Stimulated activated CD4-positive, alpha-beta T cell treated with anti-CD3 and anti-CD28 coated beads, Interleukin-12 subunit alpha, Interleukin-12 subunit beta, amount 100 ng/mL, for 24 hours (primary cell): ENCODE measurements around the gene SPG7.
"Not testable (repeated sequence)": the region's sequence is repeated elsewhere in the genome, so short reads cannot be mapped to it uniquely, and the experiment has no call there.

ENCODE experiments used
- DNase-seq, 2 experiments: peaks; one replicate each; pipeline ENCODE4 v3.0.0-alpha.2; 2020; ENCODE audit warnings: low read depth in 2 of 2

Gene SPG7

DNA sequence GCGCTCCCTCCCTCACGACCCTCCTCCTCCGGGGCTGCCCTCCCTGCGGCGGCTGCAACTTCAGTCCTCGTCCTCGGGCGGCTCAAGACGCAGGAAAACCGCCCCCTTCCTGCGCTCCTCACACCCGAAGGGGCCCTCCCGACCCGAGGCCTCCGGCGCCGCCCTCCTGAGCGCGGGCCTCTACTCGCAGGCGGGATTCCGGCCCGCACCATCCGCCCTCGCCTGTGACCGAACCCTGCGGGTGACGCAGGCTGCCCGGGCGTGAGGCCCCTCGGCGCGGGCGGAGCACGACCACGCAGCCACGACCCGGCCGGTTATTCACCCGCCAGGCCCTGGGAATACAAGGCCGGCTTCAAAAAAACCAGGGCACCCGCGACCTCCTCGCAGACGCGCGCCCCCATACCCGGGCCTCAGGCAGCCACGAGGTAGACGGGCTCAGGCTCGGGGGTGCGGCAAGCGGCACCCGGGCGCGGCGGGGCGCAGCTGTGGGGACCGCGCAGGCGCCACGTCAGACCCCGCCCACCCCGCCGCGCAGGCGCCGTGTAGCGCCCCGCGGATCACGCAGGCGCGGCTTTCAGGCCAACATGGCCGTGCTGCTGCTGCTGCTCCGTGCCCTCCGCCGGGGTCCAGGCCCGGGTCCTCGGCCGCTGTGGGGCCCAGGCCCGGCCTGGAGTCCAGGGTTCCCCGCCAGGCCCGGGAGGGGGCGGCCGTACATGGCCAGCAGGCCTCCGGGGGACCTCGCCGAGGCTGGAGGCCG lies at the start of gene SPG7:
Gene SPG7, plus strand, starts transcription at position 570 of the 757 bp plus-strand sequence. Its CDS starts 15 bp downstream, at position 585.
- peak; percentile 80 to 81 for DNase-seq

DNA sequence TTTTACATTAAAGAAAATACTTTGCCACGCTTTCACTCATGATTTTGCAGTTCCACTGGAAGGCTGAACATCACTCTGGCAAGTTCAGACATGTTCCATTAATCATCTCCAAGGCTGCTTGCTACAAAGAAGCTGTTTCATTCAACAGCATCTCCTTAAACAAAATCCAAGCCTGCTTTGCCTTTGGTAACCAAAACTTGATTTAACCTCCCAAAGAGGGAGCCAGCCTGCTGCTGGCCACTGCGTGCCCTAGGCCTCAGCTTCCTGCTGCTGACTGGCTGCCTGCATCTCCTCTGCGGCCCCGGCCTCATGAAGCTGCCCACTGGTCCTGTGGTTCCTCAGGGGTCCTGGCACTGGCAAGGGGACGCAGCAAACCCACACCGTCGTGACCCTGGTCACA lies 49.7 kb upstream of the SPG7 start:
- DNase-seq = no peak

DNA sequence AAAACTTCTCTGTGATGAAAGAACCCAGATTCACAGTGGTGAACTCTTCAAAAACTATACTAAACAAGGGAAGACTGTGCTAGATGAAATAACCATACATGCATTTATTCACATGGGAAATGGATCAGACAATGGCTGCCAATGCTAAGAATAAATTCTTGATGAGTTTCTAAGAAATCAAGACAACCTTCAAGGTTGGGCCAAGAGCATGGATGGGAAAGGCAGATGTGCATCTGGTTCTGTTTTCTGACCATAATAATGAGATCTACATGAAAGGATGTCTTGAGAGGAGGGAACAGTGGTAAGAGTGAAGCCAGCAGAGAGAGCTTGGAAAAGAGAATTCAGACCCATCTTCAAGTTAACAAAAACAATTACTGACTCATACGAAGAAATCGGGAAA lies 49.2 kb upstream of the SPG7 start:
- no peak for DNase-seq

DNA sequence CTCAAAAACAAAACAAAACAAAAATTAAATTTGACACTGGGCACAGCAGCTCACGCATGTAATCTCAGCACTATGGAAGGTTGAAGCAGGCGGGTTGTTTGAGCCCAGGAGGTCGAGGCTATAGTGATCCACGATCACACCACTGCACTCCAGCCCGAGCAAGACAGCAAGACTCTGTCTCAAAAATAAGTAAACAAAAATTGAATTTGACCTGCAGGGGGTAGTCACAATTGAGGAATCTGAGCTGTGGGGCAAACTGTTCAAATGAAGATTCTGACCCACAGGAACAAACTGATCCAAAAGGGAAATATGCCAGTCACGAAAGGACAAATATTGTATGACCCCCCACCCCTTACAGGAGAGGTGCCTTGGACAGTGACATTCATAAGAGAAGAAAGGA lies 47.6 kb upstream of the SPG7 start:
- no peak for DNase-seq

DNA sequence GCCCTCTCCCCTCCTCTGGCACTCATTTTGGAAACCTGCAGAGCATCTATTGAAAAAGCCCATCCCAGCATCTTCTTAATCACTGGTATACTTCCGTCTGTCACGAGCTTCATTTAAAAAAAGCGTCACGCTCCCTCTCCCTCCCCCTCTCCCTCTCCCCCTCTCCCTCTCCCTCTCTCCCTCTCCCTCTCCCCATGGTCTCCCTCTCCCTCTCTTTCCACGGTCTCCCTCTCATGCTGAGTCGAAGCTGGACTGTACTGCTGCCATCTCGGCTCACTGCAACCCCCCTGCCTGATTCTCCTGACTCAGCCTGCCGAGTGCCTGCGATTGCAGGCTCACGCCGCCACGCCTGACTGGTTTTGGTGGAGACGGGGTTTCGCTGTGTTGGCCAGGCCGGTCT lies 46.3 kb upstream of the SPG7 start:
- not testable (repeated sequence) for DNase-seq

DNA sequence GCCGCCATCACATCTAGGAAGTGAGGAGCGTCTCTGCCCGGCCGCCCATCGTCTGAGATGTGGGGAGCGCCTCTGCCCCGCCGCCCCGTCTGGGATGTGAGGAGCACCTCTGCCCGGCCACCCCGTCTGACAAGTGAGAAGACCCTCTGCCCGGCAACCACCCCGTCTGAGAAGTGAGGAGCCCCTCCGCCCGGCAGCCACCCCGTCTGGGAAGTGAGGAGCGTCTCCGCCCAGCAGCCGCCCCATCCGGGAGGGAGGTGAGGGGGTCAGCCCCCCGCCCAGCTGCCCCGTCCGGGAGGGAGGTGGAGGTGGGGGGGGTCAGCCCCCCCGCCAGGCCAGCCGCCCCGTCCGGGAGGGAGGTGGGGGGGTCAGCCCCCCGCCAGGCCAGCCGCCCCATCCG lies 45.6 kb upstream of the SPG7 start:
- not testable (repeated sequence) for DNase-seq

DNA sequence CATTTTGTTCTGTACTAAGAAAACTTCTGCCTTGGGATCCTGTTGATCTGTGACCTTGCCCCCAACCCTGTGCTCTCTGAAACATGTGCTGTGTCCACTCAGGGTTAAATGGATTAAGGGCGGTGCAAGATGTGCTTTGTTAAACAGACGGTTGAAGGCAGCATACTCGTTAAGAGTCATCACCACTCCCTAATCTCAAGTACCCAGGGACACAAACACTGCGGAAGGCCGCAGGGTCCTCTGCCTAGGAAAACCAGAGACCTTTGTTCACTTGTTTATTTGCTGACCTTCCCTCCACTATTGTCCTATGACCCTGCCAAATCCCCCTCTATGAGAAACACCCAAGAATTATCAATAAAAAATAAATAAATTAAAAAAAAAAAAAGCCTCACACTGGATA lies 44.9 kb upstream of the SPG7 start:
- not testable (repeated sequence) for DNase-seq

DNA sequence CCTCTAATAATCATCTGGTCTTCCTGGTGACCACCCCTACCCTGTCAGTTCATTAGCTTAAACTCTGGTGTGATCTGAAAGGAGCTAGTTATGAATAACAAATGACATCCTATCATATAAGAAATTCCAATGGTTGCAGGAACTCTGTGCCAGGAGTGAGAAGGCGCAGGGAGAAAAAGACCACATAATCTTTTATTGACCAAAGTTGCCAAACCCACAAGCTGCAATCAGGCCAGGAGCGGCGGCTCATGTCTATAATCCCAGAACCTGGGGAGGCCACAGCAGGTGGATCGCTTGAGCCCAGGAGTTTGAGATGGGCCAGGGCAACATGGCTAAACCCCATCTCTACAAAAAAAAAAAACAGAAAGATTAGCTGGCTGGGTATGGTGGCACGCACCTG lies 41.3 kb upstream of the SPG7 start:
- no peak for DNase-seq

DNA sequence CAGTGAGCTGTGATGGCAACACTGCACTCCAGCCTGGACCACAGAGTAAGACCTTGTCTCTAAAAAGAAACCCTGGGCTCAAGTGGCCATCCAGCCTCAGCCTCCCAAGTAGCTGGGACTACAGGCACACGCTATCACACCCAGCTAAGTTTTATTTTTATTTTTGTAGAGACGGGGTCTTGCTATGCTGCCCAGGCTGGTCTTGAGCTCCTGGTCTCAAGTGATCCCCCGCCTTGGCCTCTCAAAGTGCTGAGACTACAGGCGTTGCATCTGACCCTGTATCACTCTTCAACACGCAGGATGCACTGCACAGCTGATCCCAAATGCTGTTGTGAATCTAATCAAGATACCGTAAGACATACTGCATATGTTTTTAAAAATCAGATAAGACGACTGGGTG lies 40.8 kb upstream of the SPG7 start:
- DNase-seq = no peak

DNA sequence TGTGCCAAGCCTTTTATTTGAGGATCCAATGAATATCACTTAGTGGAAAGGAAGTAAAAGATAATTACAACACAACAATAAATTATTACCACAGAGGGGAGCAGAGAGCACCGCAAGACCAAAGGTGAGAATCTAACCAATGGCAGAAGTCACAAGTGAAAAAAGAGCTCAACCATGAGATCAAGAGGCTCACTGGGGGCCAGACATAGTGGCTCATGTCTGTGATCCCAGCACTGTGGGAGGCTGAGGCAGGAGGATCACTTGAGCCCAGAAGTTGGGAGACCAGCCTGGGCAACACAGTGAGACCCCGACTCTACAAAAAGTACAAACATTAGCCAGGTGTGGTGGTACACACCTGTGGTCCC lies 35.5 kb upstream of the SPG7 start:
- no peak for DNase-seq

DNA sequence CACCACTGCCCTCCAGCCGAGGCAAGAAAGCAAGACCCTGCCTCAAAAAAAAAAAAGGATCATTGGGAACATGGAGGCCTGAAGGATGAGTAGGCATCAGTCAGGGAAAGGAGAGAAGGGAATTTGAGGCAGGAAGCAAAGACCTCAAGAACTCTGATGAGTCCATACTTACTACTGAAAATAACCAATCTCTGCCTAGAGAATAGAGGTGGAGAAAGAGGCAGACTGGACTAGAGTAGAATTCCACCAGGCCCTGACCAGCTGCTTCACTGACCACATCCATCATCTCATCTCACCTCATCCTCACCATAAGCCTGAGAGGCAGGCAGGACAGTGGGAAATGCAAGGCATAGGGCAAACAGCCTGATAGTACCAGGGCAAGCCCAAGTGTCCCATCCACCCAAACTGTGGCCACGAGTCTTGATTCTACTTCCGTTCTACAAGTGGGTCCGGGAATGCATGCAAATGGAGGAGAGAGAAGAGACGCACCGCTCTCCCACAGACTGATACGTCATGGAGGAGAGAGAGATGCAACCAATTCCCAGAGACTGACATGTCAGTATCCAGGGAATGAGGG lies 35.0 kb upstream of the SPG7 start:
- no peak for DNase-seq

DNA sequence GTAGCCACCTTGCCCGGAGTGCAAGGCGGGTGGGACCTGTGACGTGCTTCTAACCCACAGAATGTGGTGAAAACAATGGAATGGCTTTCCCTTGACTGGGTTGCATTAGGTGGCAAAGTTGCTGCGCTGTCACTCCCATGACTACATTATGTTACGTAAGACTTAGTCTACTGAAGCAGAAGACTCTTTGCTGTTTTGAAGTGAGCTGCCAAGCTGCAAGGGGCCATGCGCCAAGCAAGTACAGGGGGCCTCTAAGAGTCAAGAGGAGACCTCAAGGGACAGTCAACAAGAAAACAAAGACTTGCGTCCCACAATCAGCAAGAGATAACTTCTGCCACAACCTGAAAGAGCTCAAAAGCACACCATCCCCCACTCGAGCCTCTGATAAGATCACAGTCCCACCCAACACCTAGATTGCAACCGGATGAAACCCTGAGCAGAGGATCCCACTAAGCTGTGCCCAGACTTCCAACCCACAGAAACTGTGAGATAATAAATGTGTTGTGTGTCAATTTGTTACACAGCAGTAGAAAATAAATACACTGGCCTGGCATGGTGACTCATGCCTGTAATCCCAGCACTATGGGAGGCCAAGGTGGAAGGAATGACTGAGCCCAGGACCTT lies 34.3 kb upstream of the SPG7 start:
- no peak for DNase-seq

DNA sequence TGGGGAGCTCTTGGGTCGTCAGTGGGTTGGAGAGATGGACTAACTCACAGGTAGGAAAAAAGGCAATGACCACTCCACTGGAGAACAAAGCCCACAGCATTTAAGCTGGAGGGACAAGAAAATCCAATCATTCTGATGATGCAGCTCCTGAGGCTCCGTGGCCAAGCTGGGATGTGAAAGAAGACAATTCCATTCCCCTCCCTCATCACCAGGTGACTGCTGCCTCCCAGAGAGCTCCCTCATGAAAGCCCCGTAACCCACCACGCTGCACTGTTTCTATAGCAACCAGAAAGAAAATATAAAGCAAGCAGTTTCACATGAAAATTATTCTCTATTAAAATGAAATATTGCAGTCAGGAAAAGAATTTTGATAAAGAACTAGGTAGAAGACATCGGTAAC lies 33.1 kb upstream of the SPG7 start:
- no peak for DNase-seq

DNA sequence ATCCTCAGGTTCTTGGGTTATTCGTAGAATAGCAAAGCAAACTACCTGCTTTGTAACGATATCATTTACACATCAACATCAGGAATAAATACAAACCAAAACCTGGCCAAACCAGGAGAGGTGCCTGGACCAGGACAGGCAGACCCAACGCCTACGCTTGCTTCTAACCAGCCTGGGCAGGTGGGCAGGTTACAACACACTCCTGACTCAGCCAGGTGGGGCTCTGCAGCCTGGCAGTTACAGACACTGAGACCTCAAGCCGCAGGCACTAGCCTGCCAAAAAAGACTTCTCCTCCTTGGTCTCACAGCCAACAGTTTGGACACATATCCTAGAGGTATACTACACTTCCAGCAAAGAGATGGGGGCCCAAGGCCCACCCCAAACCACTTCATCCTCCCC lies 31.8 kb upstream of the SPG7 start:
- DNase-seq = no peak

DNA sequence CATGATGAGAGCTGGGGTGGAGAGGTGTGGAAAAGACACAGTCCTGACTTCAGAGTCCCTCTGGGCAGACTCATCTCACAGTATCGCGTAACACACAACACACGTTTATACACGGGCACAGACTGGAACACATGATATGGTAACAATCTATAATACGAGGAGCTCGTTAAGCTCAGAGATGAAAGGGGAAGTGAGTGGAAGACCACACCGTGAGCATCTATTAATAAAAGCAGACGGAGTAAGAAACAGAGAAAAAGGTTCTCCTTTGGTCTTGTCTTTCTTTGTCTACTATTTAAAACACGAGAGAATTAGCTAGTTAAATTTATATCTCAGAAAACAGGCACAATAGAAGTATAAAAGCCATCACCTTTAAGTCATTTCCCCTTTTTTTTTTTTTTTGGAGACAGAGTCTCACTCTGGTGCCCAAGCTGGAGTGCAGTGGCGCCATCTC lies 31.4 kb upstream of the SPG7 start:
- no peak for DNase-seq

DNA sequence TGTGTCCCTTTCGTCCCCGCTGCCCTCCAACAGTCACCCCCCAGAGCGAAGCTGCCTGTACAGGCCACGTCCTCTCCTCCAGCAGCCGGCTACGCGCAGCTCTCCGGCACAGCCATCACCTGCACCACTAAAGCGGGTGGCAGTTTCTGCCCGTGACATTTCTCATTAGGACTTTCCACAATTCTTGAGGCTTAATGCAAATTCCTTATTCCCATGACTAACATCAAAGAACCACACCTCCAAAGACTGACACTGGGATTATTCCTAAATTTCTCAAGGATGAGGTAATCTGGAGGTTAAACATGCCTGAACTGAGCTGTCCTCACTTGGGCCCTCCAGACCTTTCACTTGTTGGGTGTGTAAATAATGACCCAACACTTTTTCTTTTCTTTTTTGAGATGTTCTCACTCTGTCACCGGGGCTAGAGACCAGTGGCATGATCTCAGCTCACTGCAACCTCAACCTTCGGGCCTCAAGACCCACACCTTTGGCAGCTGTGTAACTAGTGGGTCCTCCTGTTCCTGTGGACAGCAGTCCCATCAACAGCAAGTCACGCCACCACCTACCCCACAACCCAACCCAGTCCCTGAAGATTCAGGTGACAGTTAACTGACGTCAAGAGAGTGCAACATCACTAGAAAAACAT lies 29.5 kb upstream of the SPG7 start:
- no peak for DNase-seq

DNA sequence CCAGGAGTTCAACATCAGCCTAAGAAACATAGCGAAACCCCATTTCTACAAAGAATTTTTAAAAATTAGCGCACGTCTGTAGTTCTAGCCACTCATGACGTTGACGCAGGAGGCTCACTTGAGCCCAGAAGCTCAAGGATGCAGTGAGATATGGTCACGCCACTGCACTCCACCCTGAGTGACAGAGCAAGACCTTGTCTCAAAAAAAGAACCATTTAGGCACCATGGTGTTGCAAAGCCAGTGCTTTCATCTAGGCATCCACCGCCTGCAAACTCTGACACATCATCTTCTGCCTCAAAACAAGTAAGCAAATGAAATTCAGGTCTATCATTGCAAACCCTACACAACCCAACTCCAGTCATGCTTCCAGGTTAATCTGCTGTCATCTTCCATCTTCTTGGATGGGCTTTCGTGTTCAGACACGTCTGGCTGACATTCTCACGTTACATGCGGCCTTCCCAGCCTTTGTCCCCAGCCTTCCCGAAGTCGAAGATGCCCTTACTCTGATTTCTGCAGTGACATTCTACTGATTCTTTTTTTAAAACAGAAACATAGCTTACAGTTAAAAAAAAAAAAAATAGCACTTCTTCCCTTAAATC lies 26.7 kb upstream of the SPG7 start:
- no peak for DNase-seq

DNA sequence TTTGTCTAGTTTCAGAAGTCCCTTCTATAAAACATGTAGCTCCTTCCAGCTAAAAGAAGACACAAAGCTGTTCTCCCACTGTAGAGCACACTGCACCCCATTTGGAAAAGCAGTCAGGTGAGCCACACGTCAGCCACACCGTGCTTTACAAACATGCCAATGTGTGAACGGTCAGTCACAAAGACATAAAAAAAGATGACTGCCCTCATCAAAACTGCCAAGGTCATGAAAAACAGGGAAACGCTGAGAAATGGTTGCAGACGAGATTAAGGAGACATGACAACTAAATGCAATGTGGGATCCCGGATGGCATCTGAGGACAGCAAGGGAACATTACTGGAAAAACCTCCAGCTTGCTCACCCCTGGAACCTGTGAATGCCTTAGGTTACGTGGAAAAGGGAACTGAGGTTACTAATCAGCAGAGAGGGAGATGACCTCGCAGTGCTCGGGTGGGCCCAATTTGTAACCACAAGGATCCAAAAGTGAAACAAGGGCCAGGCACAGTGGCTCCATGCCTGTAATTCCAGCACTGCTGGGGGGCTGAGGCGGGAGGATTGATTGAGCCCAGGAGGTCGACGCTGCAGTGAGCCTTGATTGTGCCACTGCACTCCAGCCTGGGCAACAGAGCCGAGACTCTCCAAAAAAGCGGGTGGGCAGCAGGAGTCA lies 25.9 kb upstream of the SPG7 start:
- no peak for DNase-seq

DNA sequence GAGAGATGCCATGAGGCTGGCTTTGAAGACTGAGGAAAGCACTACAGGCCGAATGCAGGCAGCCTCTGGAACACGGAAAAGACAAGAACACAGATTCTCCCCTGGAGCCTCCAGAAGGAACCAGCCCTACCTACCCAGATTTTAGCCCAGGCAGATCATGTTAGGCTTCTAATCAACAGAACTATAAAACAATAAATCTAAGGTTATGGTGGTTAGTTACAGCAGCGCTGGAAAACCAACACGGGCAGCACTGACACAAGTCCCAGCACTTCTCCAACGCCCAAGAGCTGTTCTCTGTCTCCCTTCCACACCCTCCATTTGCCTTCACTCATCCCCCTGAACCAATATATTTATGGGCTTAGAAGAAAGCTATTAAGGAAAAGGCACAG lies 25.4 kb upstream of the SPG7 start:
- no peak for DNase-seq

DNA sequence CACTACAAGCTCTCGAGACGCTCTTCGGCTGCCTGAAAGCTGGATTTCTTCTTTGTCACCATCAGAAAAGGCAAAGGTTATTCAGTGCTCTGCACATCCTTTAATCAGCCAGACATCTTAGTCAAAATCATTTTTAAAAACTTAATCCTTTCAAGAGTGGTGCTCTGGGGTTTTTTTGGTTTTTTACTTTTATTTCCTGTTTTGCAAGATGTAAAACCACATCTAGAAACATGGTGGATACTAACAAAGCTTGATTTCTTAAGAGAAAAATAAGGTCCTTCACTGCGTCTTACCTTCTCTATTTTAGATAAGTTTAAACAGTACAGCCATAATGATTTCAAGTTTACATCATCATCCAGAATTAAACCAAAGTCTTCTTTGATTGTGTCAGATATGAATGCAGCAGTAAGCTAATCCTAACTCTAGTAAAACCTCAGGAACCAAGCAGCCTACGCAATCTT lies 24.1 kb upstream of the SPG7 start:
- no peak for DNase-seq

DNA sequence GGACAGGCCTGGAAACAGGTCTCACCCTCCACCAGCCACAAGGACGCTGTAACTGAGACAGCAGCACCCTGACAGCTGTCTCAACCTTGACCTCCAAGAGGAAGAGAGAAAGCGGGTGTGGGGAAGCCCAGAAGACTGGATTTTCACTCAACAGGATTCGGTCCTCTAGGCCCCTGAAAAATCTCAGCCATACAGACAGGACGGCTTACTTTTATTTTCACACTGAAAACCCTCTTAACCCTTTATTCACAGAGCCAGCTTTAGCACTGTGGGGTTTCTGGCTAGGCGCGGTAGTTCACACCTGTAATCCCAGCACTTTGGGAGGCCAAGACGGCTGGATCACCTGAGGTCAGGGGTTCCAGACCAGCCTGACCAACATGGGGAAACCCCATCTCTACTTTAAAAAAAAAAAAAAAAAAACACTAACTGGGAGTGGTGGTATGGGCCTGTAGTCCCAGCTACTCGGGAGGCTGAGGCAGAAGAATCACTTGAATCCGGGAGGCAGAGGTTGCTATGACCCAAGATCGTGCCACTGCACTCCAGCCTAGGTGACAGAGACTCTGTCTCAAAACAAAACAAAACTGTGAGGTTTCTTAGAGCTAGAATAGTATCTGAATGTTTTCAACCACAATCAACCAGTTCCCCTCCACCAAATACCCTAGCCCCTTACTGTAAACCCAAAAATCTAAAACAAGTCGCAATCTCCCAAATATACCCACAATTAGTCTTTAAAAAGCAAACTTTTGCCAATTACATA lies 23.1 kb upstream of the SPG7 start:
- DNase-seq = no peak
